Measurements from ENCODE around the gene CDHR3. TPM values are rescaled to one million over a fixed set of nuclear protein-coding genes. Genes with fewer than 3 reads are reported as not detected.

CDHR3 gene
- total and polyA plus RNA-seq, 2 donors (not counting 1 experiment from before 2014, with no cell fraction given) = 5.1 to 9.4 TPM

Other genes starting within 250 kb of the CDHR3 start
- 5.1 and 9.4 TPM in 2 replicates for gene ATXN7L1, start 86.7 kb upstream of the CDHR3 start, total RNA-seq
- 5.1 and 6.0 TPM in 2 replicates for gene ATXN7L1, start 86.7 kb upstream of the CDHR3 start, polyA plus RNA-seq
- gene SYPL1, start 149.0 kb downstream of the CDHR3 start, total RNA-seq = 54.4 and 71.0 TPM in 2 replicates
- 108 and 132 TPM in 2 replicates for gene SYPL1, start 149.0 kb downstream of the CDHR3 start, polyA plus RNA-seq

Measured in fibroblast of lung (primary cell).